ENCODE data around the gene TIMP4.

- TF ChIP-seq TAF1 (IDR thresholded peaks at IDR 0.05; ENCODE audit: borderline replicate concordance, low read depth, low read length), result no peak
- no peak for TF ChIP-seq POLR2AphosphoS5 (IDR thresholded peaks at IDR 0.05; ENCODE audit: low read depth, low read length)
Observed at GRCh38 chr3:12115104-12115503, 43.6 kb downstream of the TIMP4 start.

Measured in GM12892 (cell line).